ENCODE measurements around the gene KRTAP5-9. TPM values are rescaled to one million over a fixed set of nuclear protein-coding genes. Genes with fewer than 3 reads are reported as not detected.
"Not testable (repeated sequence)": the region's sequence is repeated elsewhere in the genome, so short reads cannot be mapped to it uniquely, and the experiment has no call there.

KRTAP5-9 gene
- total and polyA plus RNA-seq, 2 of the 8 experiments (the other 6 are each of a cell fraction or from before 2014, with no cell fraction given) = 0.11 TPM; not detected in 1

DNA sequence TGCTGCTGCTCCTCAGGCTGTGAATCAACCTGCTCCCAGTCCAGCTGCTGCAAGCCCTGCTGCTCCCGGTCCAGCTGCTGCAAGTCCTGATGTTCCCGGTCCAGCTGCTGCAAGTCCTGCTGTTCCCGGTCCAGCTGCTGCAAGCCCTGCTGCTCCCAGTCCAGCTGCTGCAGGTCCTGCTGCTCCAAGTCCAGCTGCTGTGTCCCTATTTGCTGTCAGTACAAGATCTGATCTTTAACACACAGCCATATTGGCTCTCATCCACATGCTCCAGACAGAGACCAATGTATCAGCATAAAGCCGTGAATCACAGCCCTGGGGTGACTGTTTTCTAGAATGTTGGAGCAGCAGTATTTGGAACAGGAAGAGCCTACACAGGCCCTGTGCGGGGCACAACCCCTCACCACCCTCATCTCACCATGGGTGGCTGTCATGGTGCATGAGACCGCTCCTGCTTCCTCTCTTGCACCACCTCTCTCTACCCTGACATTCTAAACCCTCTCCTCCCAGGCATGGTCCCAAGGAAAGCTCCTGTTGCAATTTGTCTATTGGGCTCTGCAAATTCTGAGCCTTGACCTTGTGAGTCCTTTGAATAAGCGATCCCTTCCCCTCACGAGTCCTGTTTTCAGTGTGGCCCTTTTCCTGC lies 20.6 kb downstream of the KRTAP5-9 start (continued):
- TF ChIP-seq KDM5A (IDR thresholded peaks at IDR 0.05; ENCODE audit: low read length) (no peak), SAP30 (IDR thresholded peaks at IDR 0.05; ENCODE audit: insufficient read depth, insufficient replicate concordance, low read length) (no peak), TAF1 (IDR thresholded peaks at IDR 0.05; ENCODE audit: low read depth, low read length) (no peak), SUZ12 (IDR thresholded peaks at IDR 0.05; ENCODE audit: low read length) (no peak), RBBP5 (IDR thresholded peaks at IDR 0.05; ENCODE audit: borderline replicate concordance, low read depth, low read length) (no peak), TEAD4 (IDR thresholded peaks at IDR 0.05; ENCODE audit: low read depth, low read length) (no peak), POU5F1 (IDR thresholded peaks at IDR 0.05; ENCODE audit: low read depth, low read length) (no peak)

DNA sequence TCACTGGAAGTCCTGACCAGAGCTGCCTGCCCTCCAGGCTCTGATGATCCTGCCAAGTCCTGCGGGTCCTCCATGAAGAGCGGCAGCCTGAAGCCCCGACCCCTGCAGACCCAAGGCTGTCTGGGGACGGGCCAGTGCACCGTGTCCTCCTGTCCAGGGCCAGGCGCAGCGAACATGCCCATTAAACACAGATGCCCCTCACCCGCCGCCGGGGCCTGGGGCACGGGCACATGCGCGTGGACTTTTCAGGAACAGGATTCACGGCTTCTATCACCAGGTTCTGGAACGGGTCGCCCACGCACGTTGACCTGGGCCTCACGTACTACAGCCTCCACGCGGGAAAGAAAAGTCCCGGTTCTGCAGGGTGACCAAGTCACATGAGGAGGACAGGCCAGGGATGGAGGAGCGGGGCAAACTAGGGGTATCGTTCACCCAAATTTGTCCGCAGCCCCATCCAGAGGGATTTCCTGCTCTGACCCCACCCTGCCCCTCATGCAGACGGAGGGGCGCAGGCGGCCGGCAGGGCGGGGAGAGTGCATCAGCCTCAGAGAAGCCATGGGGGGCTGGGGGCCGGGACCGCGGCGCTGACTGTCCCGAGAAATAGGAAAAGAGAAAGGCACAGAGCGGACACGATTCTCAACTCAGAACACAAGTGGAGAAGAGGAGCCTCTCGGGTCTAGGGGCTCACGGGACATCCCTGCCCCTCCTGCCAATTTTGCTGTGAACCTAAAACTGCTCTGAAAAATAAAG lies 23.1 kb downstream of the KRTAP5-9 start:
- H3K4me2 ChIP-seq (ENCODE audit: insufficient read depth in 1 of 2, low read depth in 2 of 2, low read length in 2 of 2); H4K5ac ChIP-seq (ENCODE audit: insufficient read length, low read depth, low read length); H4K91ac ChIP-seq (replicated peaks; ENCODE audit: insufficient read length, low read length); H2AFZ ChIP-seq (ENCODE audit: low read length); H4K20me1 ChIP-seq (replicated peaks in 1 of 2; ENCODE audit: control insufficient read depth in 1 of 2, insufficient read depth in 2 of 2, low read length in 2 of 2); H3K9me3 ChIP-seq (ENCODE audit: insufficient read depth in 2 of 2, low read depth in 1 of 2, low read length in 1 of 2); H3K36me3 ChIP-seq (ENCODE audit: control insufficient read depth in 2 of 4, insufficient read depth in 4 of 4, low read length in 3 of 4); H3K23ac ChIP-seq (ENCODE audit: insufficient read length); H2AK5ac ChIP-seq (ENCODE audit: low read depth, low read length); H2BK5ac ChIP-seq (ENCODE audit: low read depth, low read length); H2BK12ac ChIP-seq (ENCODE audit: low read depth, low read length); H3K4ac ChIP-seq (replicated peaks; ENCODE audit: insufficient read length, low read depth, low read length); H3K79me2 ChIP-seq (ENCODE audit: control insufficient read depth in 1 of 2, insufficient read depth in 2 of 2, low read length in 2 of 2); DNase-seq (ENCODE audit: low read depth in 1 of 2, low spot score in 2 of 2); H2BK20ac ChIP-seq (ENCODE audit: low read length); H3K9ac ChIP-seq (replicated peaks in 1 of 4; ENCODE audit: extremely low read depth in 1 of 4, low read depth in 3 of 4, low read length in 3 of 4); POLR2A ChIA-PET (ENCODE audit: partially characterized antibody); H3K4me1 ChIP-seq (replicated peaks in 1 of 4; ENCODE audit: control insufficient read depth in 3 of 4, insufficient read depth in 4 of 4, low read length in 3 of 4); H3K79me1 ChIP-seq (ENCODE audit: low read depth, low read length); H3K18ac ChIP-seq (ENCODE audit: extremely low read depth, low read length); H3K4me3 ChIP-seq (ENCODE audit: extremely low read depth in 1 of 4, insufficient read depth in 2 of 4, low read depth in 3 of 4, low read length in 4 of 4); H4K8ac ChIP-seq (ENCODE audit: extremely low read depth, insufficient read depth, low read length); H3K14ac ChIP-seq (ENCODE audit: insufficient read length); H2BK15ac ChIP-seq (ENCODE audit: low read length); H3K27ac ChIP-seq (ENCODE audit: low read depth, low read length); H2BK120ac ChIP-seq (replicated peaks; ENCODE audit: low read depth, low read length); H3K27me3 ChIP-seq (replicated peaks in 1 of 4; ENCODE audit: control insufficient read depth in 3 of 4, extremely low read depth in 1 of 4, insufficient read depth in 3 of 4, low read length in 3 of 4); FAIRE-seq; H3K56ac ChIP-seq (replicated peaks; ENCODE audit: insufficient read length, low read depth, low read length); H3K23me2 ChIP-seq (ENCODE audit: low read depth, low read length): not testable (repeated sequence)
- CTCF ChIA-PET (ENCODE audit: partially characterized antibody) = interaction anchor here (1.2 to 5.4 kb wide), 3 partner anchors 7 to 1089 kb away, joined by 3 to 37 read pairs (median 11); partner anchors contain the start of genes KRTAP5-10 and KRTAP5-11
- WGBS, 2 experiments (ENCODE audit: extremely low coverage in 1 of 2, insufficient coverage in 1 of 2, insufficient read length in 1 of 2, insufficient replicate concordance in 2 of 2, low coverage in 1 of 2, low lambda C conversion rate in 2 of 2, missing lambda C conversion rate in 1 of 2) = 94% methylated on average over 32 of the region's 39 CpGs; no CpG with 5 or more reads in 1 of the 2 experiments

All from H1 (cell line).